ENCODE measurements around the gene FOXP1. TPM values are rescaled to one million over a fixed set of nuclear protein-coding genes. Genes with fewer than 3 reads are reported as not detected.

Gene FOXP1
- total and polyA plus RNA-seq, 2 experiments from 2014 or later = 76.8 to 99.8 TPM

DNA sequence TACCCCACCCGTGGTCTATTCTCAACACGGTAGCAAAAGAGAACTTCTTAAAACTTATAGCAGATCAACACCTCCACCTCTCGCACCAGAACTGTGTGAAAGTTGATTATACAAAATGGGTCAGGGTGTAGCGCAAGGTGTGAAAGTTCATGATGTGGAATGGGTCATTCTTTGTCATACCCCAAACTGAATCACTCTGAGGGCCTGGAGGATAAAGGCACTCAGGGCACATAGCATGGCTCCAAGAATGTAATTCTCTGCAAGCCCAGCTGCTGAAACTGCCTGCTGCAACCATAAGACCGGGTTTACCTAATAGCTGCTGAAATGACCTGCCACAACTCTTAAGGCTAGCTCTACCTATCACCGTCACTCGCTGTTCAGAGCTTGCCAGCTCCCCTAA, 70.0 kb downstream of the FOXP1 start:
- no peak overlapping the region for H3K4me2 ChIP-seq
- DNase-seq (ENCODE audit: low spot score) = no peak
- no peaks in the 10 kb centered on the region for H3K9me3 ChIP-seq (ENCODE audit: low read depth)
- peaks cover 64% of the 10 kb centered on the region for H3K79me2 ChIP-seq
- H2AFZ ChIP-seq = no peak overlapping the region
- TF ChIP-seq, protein P1, sequence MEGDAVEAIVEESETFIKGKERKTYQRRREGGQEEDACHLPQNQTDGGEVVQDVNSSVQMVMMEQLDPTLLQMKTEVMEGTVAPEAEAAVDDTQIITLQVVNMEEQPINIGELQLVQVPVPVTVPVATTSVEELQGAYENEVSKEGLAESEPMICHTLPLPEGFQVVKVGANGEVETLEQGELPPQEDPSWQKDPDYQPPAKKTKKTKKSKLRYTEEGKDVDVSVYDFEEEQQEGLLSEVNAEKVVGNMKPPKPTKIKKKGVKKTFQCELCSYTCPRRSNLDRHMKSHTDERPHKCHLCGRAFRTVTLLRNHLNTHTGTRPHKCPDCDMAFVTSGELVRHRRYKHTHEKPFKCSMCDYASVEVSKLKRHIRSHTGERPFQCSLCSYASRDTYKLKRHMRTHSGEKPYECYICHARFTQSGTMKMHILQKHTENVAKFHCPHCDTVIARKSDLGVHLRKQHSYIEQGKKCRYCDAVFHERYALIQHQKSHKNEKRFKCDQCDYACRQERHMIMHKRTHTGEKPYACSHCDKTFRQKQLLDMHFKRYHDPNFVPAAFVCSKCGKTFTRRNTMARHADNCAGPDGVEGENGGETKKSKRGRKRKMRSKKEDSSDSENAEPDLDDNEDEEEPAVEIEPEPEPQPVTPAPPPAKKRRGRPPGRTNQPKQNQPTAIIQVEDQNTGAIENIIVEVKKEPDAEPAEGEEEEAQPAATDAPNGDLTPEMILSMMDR (IDR thresholded peaks at IDR 0.05; ENCODE audit: poor library complexity) = no peak
- TF ChIP-seq EZH2phosphoT487 (IDR thresholded peaks at IDR 0.05; ENCODE audit: low read depth, severe bottlenecking, unreplicated experiment) (no peak), EZH2 (IDR thresholded peaks at IDR 0.05; ENCODE audit: borderline replicate concordance) (no peak)
- peaks cover 29% of the 10 kb centered on the region for H3K4me1 ChIP-seq (ENCODE audit: insufficient read depth)
- WGBS (ENCODE audit: low lambda C conversion rate, missing lambda C conversion rate) = 98% methylated on average over 7 of the region's 7 CpGs
- H3K36me3 ChIP-seq (replicated peaks; ENCODE audit: insufficient read depth, low read depth) = no peaks in the 10 kb centered on the region
- H3K27ac ChIP-seq = no peak overlapping the region
- H3K4me3 ChIP-seq = no peak overlapping the region
- H3K27me3 ChIP-seq = no peaks in the 10 kb centered on the region
- no peaks in the 10 kb centered on the region for H4K20me1 ChIP-seq (ENCODE audit: insufficient read depth, poor library complexity, severe bottlenecking)
- H3K9me2 ChIP-seq (replicated peaks; ENCODE audit: insufficient read depth) = no peaks in the 10 kb centered on the region

DNA sequence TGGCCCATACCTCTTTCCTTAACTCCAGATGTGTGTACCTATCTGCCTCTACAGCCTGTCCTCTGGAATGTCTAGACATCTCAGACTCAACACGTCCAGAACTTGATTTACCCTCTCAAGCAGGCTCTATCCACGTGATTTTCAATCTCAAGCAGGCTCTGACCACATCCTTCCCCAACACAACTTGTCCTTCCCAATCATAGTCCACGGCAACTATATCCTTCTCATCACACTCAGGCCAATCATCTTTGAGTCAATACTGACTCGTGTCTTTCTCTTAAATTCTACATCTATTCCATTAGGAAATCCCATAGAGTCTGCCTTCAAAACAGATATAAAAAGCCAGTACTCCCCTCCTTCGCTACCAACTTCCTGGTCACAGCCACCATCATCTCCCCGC, 70.4 kb downstream of the FOXP1 start:
- Histone ChIP-seq H3K4me1 (ENCODE audit: insufficient read depth) (peaks cover 29% of the 10 kb centered on the region), H3K79me2 (peaks cover 68% of the 10 kb centered on the region), H3K9me3 (ENCODE audit: low read depth) (no peaks in the 10 kb centered on the region), H2AFZ (no peak overlapping the region), H3K4me2 (no peak overlapping the region), H3K4me3 (no peak overlapping the region), H3K36me3 (replicated peaks; ENCODE audit: insufficient read depth, low read depth) (no peaks in the 10 kb centered on the region), H3K9me2 (replicated peaks; ENCODE audit: insufficient read depth) (no peaks in the 10 kb centered on the region), H3K27ac (no peak overlapping the region), H3K27me3 (no peaks in the 10 kb centered on the region), H4K20me1 (ENCODE audit: insufficient read depth, poor library complexity, severe bottlenecking) (no peaks in the 10 kb centered on the region)
- 89% methylated on average over 6 of the region's 6 CpGs for WGBS (ENCODE audit: low lambda C conversion rate, missing lambda C conversion rate)
- no peak for TF ChIP-seq EZH2phosphoT487 (IDR thresholded peaks at IDR 0.05; ENCODE audit: low read depth, severe bottlenecking, unreplicated experiment)
- no peak for TF ChIP-seq EZH2 (IDR thresholded peaks at IDR 0.05; ENCODE audit: borderline replicate concordance)
- TF ChIP-seq, protein P1 (IDR thresholded peaks at IDR 0.05; ENCODE audit: poor library complexity) = no peak
- DNase-seq (ENCODE audit: low spot score) = no peak

DNA sequence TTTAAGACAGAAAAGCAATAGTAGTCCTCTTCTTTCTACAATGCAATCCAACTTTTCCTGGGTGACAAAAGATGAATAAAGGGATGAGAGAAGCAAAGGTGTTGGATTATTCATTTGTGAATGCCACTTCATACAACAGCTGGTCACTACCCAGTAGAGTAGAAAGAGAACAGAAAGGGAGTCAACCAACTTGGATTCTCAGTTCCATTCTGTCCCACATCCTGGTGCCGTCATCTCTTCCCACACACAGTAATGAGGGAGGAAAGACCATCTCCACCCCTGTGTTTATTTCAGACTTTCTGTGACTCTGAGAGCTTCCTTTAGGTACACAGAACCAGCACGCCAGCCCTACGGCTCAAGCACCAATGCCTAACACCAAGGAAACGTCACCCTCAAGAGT, 71.0 kb downstream of the FOXP1 start:
- H3K36me3 ChIP-seq (replicated peaks; ENCODE audit: insufficient read depth, low read depth) = no peaks in the 10 kb centered on the region
- no peak for DNase-seq (ENCODE audit: low spot score)
- no peaks in the 10 kb centered on the region for H3K9me3 ChIP-seq (ENCODE audit: low read depth)
- 95% methylated on average over 4 of the region's 4 CpGs for WGBS (ENCODE audit: low lambda C conversion rate, missing lambda C conversion rate)
- peaks cover 29% of the 10 kb centered on the region for H3K4me1 ChIP-seq (ENCODE audit: insufficient read depth)
- no peak overlapping the region for H3K4me3 ChIP-seq
- peak overlapping the region; percentile 6 for H3K27ac ChIP-seq
- peaks cover 72% of the 10 kb centered on the region for H3K79me2 ChIP-seq
- no peak overlapping the region for H2AFZ ChIP-seq
- no peak overlapping the region for H3K4me2 ChIP-seq
- no peaks in the 10 kb centered on the region for H4K20me1 ChIP-seq (ENCODE audit: insufficient read depth, poor library complexity, severe bottlenecking)
- TF ChIP-seq EZH2phosphoT487 (IDR thresholded peaks at IDR 0.05; ENCODE audit: low read depth, severe bottlenecking, unreplicated experiment) (no peak), EZH2 (IDR thresholded peaks at IDR 0.05; ENCODE audit: borderline replicate concordance) (no peak)
- TF ChIP-seq, protein P1 (IDR thresholded peaks at IDR 0.05; ENCODE audit: poor library complexity) = no peak
- H3K27me3 ChIP-seq = no peaks in the 10 kb centered on the region
- no peaks in the 10 kb centered on the region for H3K9me2 ChIP-seq (replicated peaks; ENCODE audit: insufficient read depth)

DNA sequence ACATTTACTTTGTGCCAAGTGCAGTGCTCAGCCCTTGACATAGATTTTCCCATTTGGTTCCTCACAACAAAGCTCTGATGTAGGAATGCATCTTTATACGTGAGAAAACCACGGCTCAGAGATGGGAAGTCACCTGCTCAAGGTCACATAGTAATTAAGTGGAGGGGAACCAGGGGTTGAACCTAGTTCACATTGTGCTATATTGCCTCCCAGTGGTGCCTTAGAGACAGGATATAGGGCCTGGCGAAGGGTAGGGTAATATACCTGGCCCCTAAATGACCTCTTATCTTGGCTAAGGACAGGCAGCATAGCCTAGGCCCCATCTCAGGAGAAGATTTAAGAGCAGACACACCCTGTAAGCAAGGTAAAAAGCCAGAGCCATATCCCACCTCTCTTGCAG, 71.5 kb downstream of the FOXP1 start:
- TF ChIP-seq, protein P1 (IDR thresholded peaks at IDR 0.05; ENCODE audit: poor library complexity) = peak; percentile 21
- no peak for TF ChIP-seq EZH2phosphoT487 (IDR thresholded peaks at IDR 0.05; ENCODE audit: low read depth, severe bottlenecking, unreplicated experiment)
- DNase-seq (ENCODE audit: low spot score) = peak; percentile 39
- H3K4me3 ChIP-seq = no peak overlapping the region
- H3K4me1 ChIP-seq (ENCODE audit: insufficient read depth) = peaks cover 29% of the 10 kb centered on the region
- H3K27ac ChIP-seq = peak overlapping the region; percentile 25
- no peaks in the 10 kb centered on the region for H3K27me3 ChIP-seq
- no peak overlapping the region for H3K4me2 ChIP-seq
- peaks cover 76% of the 10 kb centered on the region for H3K79me2 ChIP-seq
- no peaks in the 10 kb centered on the region for H3K36me3 ChIP-seq (replicated peaks; ENCODE audit: insufficient read depth, low read depth)
- no peaks in the 10 kb centered on the region for H3K9me3 ChIP-seq (ENCODE audit: low read depth)
- no peaks in the 10 kb centered on the region for H4K20me1 ChIP-seq (ENCODE audit: insufficient read depth, poor library complexity, severe bottlenecking)
- H2AFZ ChIP-seq = no peak overlapping the region
- 58% methylated on average over 3 of the region's 3 CpGs for WGBS (ENCODE audit: low lambda C conversion rate, missing lambda C conversion rate)
- H3K9me2 ChIP-seq (replicated peaks; ENCODE audit: insufficient read depth) = no peaks in the 10 kb centered on the region
